HepG2 (cell line): Measurements from ENCODE around the gene DHRS12. TPM values are rescaled to one million over a fixed set of nuclear protein-coding genes. Genes with fewer than 3 reads are reported as not detected.
A peak's percentile ranks its signal among the peaks of the same experiment; 100 is the strongest.

Experiments used
- ATAC-seq: fragments of 200-7000 bp; cut with Tn5 transposase; 3 replicates; pipeline ENCODE4 v1.9.1; 2020; ENCODE audit warnings: mild to moderate bottlenecking, moderate library complexity
- BruUV-seq: library from RNA; stranded (reverse); fragments of 400-500 nt; replicated peaks from 2 replicates; lab custom pipeline; 2021; lab: Mats Ljungman, UMichigan
- CTCF ChIA-PET: fragments of 300-600 bp; formaldehyde crosslinking; extraction: SDS; loops from one replicate; lab custom pipeline; 2021; ENCODE audit warnings: low total read pairs, inconsistent platforms, low intra/inter-chr PET ratio; lab: Yijun Ruan, JAX
- POLR2A ChIA-PET: fragments of 350-600 bp; sonication (Branson Sonifier 250); formaldehyde crosslinking; loops from one replicate; lab custom pipeline; 2020; ENCODE audit warnings: antibody characterized with exemption, inconsistent platforms; lab: Yijun Ruan, JAX
- DNase-seq: peaks from one replicate; pipeline ENCODE4 v3.0.0-alpha.2; 2015; ENCODE audit warnings: low spot score
- FAIRE-seq: peaks from 3 replicates; lab custom pipeline; 2011; peaks lifted over from hg19 to GRCh38; lab: Jason Lieb, UNC
- H2AFZ ChIP-seq: one replicate; pipeline ENCODE4 v1.6.1; 2011; ENCODE audit warnings: low read length, inconsistent platforms
- H3K27ac ChIP-seq: fragments of 300-600 bp; 3 replicates; pipeline ENCODE4 v1.8.0; 2011; ENCODE audit warnings: mixed run types, mild to moderate bottlenecking, mixed read lengths, low read length, inconsistent platforms; ENCODE audit not compliant: insufficient read depth; ENCODE audit errors: extremely low read length
- H3K27me3 ChIP-seq, 2 experiments: fragments of 200-600 bp in 1 of 2; 2 replicates in 1 of 2; 3 replicates in 1 of 2; pipeline versions ENCODE4 v1.6.0 to v1.8.0; 2011; ENCODE audit warnings: low read length in 2 of 2, mild to moderate bottlenecking in 2 of 2, moderate library complexity in 2 of 2, inconsistent platforms in 1 of 2; ENCODE audit not compliant: insufficient read depth in 2 of 2, control insufficient read depth in 1 of 2
- H3K36me3 ChIP-seq, 2 experiments: fragments of 200-600 bp in 1 of 2; replicated peaks in 1 of 2; 2 replicates in 1 of 2; 3 replicates in 1 of 2; pipeline versions ENCODE4 v1.5.1 to v1.8.0; 2011; ENCODE audit warnings: low read length in 2 of 2, inconsistent platforms in 1 of 2; ENCODE audit not compliant: insufficient read depth in 2 of 2, control insufficient read depth in 1 of 2
- H3K4me1 ChIP-seq: 2 replicates; pipeline ENCODE4 v1.5.1; 2012; ENCODE audit warnings: low read length, inconsistent platforms; ENCODE audit not compliant: insufficient read depth
- H3K4me2 ChIP-seq: 2 replicates; pipeline ENCODE4 v1.6.0; 2011; ENCODE audit warnings: low read depth, low read length, inconsistent platforms
- H3K4me3 ChIP-seq, 3 experiments: fragments of 200-600 bp in 1 of 3; sonication (generic), shearing (Covaris generic) in 1 of 3; replicated peaks in 1 of 3; 2 replicates each; pipeline ENCODE4 v1.5.1; 2011 to 2016; ENCODE audit warnings: low read length in 3 of 3, inconsistent platforms in 2 of 3, low read depth in 2 of 3, mild to moderate bottlenecking in 2 of 3, control low read depth in 1 of 3, mixed read lengths in 1 of 3; ENCODE audit not compliant: insufficient read depth in 1 of 3
- H3K79me2 ChIP-seq: one replicate; pipeline ENCODE4 v1.6.1; 2011; ENCODE audit warnings: low read length, inconsistent platforms; ENCODE audit not compliant: insufficient read depth
- H3K9ac ChIP-seq: 2 replicates; pipeline ENCODE4 v1.6.0; 2011; ENCODE audit warnings: mild to moderate bottlenecking, low read depth, low read length, inconsistent platforms; ENCODE audit not compliant: insufficient read depth
- H3K9me3 ChIP-seq: 2 replicates; pipeline ENCODE4 v1.5.1; 2012; ENCODE audit warnings: mild to moderate bottlenecking, low read length
- H4K20me1 ChIP-seq: 2 replicates; pipeline ENCODE4 v1.6.0; 2011; ENCODE audit warnings: inconsistent platforms, mild to moderate bottlenecking, low read length, moderate library complexity; ENCODE audit not compliant: insufficient read depth
- JUN ChIP-seq: sonication (generic); formaldehyde crosslinking; IDR thresholded peaks from 2 replicates; pipeline ENCODE4 v1.4.0; 2020; ENCODE audit warnings: mild to moderate bottlenecking, missing genetic modification reagents
- KLF11 ChIP-seq: IDR thresholded peaks from 2 replicates; pipeline ENCODE4 v1.6.1; 2016; ENCODE audit warnings: missing compliant biosample characterization
- MED13 ChIP-seq: sonication (generic); formaldehyde crosslinking; IDR thresholded peaks from 2 replicates; pipeline ENCODE4 v1.5.0; 2020; ENCODE audit warnings: missing genetic modification reagents
- NKX3-1 ChIP-seq: sonication (generic); formaldehyde crosslinking; IDR thresholded peaks from 2 replicates; pipeline ENCODE4 v1.5.0; 2020; ENCODE audit warnings: missing genetic modification reagents
- SYNCRIP ChIP-seq: fragments of 200-400 bp; formaldehyde crosslinking; IDR thresholded peaks from 2 replicates; pipeline ENCODE4 v1.6.1; 2018; ENCODE audit warnings: mild to moderate bottlenecking, low read depth, low read length; ENCODE audit not compliant: insufficient read depth
- THAP11 ChIP-seq: IDR thresholded peaks from 2 replicates; pipeline ENCODE4 v1.6.1; 2016; ENCODE audit warnings: missing biosample characterization, missing genetic modification reagents
- ZNF280D ChIP-seq: sonication (generic); formaldehyde crosslinking; IDR thresholded peaks from 2 replicates; pipeline ENCODE4 v1.5.1; 2020; ENCODE audit warnings: mild to moderate bottlenecking, missing genetic modification reagents
- ZNF510 ChIP-seq: sonication (generic); formaldehyde crosslinking; IDR thresholded peaks from 2 replicates; pipeline ENCODE4 v1.4.0; 2020; ENCODE audit warnings: low read depth, mild to moderate bottlenecking, missing genetic modification reagents
- WGBS: methylation state at CpG from one replicate; pipeline ENCODE4 v1.1.6; 2017; ENCODE audit warnings: low lambda C conversion rate; 5-methylcytosine and 5-hydroxymethylcytosine counted together
- in situ Hi-C: cut with HindIII; loops from 2 replicates; pipeline ENCODE4 v1.10.0; 2017; ENCODE audit warnings: low pct_unique_long_range_greater_than_20kb; ENCODE audit not compliant: extremely low pct_ligation_motif_present
- intact Hi-C: fragments of 100-400 bp; cut with micrococcal nuclease; formaldehyde crosslinking; loops from one replicate; pipeline ENCODE4 v1.10.0; 2022; ENCODE audit not compliant: unreplicated experiment
- polyA plus RNA-seq, 8 experiments: library from polyadenylated mRNA; depleted of rRNA in 3 of 8; stranded (reverse) in 7 of 8; unstranded in 1 of 8; fragments of >200 nt; fragmentation: Illumina TruSeq in 4 of 8; extraction: Trizol in 4 of 8; gene quantifications; 2 replicates each; pipeline versions ENCODE4 v1.2.1 to v1.2.3, GENCODE V29; 2011 to 2016; ENCODE audit warnings: low read depth in 4 of 8, missing spikeins in 1 of 8, mixed read lengths in 1 of 8; ENCODE audit not compliant: insufficient read depth in 1 of 8
- total RNA-seq, 5 experiments: library from RNA; depleted of rRNA; stranded (reverse); fragments of >200 nt; fragmentation: Illumina TruSeq; extraction: Trizol; gene quantifications; 2 replicates each; pipeline ENCODE4 v1.2.3, GENCODE V29; 2016; ENCODE audit warnings: low read depth in 1 of 5
- TF ChIP-seq, protein P1 (sequence below): fragments of 450-650 bp; IDR thresholded peaks from 2 replicates; pipeline ENCODE4 v1.6.1; 2016
- TF ChIP-seq, protein P2 (sequence below): sonication (generic); formaldehyde crosslinking; IDR thresholded peaks from 2 replicates; pipeline ENCODE4 v1.9.0; 2021; ENCODE audit warnings: missing genetic modification reagents, borderline replicate concordance

DHRS12 gene
- total and polyA plus RNA-seq, 2 of the 13 experiments (the other 11 are each of a cell fraction or from before 2014, with no cell fraction given), result 7.2 to 8.4 TPM

DNA sequence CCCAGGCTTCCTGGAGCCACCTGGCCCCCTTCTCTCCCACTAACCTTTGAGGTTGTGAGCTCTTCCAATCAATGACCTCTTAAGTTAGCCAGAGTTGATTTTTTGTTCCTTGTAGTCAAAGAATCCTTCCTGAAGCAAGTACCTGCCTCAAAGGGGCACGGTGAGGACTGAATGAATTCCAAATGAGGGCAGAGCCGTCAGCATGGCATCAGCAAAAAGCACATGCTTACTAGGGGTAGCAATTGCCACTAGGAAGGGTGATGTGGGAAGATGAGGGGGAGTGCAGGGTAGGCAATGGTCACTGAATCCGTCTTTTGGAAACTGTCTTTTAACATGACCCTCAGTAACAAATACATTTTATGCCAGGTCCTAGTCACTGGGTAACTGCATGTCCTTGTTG is 15.6 kb upstream of the DHRS12 start:
- Histone ChIP-seq H3K36me3 (no peaks in the 10 kb centered on the region), H3K4me1 (peaks cover 14% of the 10 kb centered on the region), H3K79me2 (no peaks in the 10 kb centered on the region), H3K9ac (no peak overlapping the region), H3K4me3 (no peak overlapping the region), H2AFZ (no peak overlapping the region), H3K27ac (no peak overlapping the region), H3K4me2 (no peak overlapping the region), H4K20me1 (no peaks in the 10 kb centered on the region), H3K27me3 (no peaks in the 10 kb centered on the region), H3K9me3 (no peaks in the 10 kb centered on the region)
- ATAC-seq, result no peak
- CTCF ChIA-PET, result no interaction called here
- no peak for FAIRE-seq
- in situ Hi-C loops, result loop anchor here (10.0 kb wide), 1 partner anchor 305 kb away; the partner anchor contains the start of gene NEK5
- DNase-seq, result no peak
- TF ChIP-seq ZNF510 (CRISPR knock-in tag), result no peak
- TF ChIP-seq, protein P1, sequence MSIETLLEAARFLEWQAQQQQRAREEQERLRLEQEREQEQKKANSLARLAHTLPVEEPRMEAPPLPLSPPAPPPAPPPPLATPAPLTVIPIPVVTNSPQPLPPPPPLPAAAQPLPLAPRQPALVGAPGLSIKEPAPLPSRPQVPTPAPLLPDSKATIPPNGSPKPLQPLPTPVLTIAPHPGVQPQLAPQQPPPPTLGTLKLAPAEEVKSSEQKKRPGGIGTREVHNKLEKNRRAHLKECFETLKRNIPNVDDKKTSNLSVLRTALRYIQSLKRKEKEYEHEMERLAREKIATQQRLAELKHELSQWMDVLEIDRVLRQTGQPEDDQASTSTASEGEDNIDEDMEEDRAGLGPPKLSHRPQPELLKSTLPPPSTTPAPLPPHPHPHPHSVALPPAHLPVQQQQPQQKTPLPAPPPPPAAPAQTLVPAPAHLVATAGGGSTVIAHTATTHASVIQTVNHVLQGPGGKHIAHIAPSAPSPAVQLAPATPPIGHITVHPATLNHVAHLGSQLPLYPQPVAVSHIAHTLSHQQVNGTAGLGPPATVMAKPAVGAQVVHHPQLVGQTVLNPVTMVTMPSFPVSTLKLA, result peak; percentile 88
- BruUV-seq, result no TSS peak
- POLR2A ChIA-PET, result no interaction called here
- 78% methylated on average over 3 of the region's 3 CpGs for WGBS
- intact Hi-C loops, result no loop called here

DNA sequence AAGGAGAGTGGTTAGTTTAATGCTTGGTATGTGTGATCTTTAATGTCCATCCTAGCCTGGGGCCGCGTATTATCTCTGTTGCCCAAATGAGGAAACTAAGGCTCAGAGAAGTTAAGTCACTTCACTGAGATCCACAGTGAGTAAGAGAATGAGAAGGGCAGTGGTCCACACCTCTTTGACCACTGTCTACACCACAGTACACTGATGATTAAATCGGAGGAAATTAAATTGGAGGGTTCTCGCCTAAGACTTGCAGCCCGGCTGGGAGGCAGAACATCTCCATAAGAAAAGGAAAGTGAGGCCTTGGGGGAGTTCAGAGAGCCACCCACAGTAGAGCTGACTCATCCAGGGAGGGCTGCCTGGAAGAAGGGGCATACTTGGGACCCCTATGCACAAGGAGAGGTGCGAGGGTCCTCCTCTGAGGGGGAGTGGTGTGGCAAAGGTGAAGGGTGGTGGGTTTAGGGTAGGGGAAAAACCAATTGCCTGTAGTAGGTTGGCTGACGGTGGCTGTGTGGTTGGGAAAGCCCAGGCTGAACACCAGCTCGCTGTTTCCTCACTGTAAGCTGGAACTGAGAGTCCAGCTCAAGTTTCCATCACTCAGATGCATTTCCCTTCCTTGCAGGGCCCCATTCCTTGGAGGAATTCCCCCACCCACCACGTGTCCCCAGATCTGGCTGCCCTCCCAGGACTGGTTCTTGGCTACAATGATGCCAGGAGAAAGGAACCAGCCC is 15.0 kb upstream of the DHRS12 start:
- no peak for FAIRE-seq
- H3K4me3 ChIP-seq, result no peak overlapping the region
- intact Hi-C loops (no loop called here), in situ Hi-C loops (loop anchor here (10.0 kb wide), 1 partner anchor 306 kb away; the partner anchor contains the start of gene NEK5)
- peaks cover 14% of the 10 kb centered on the region for H3K4me1 ChIP-seq
- H3K9me3 ChIP-seq, result no peaks in the 10 kb centered on the region
- ChIA-PET CTCF (no interaction called here), POLR2A (no interaction called here)
- H3K27ac ChIP-seq, result no peak overlapping the region
- no peaks in the 10 kb centered on the region for H3K36me3 ChIP-seq
- H4K20me1 ChIP-seq, result no peaks in the 10 kb centered on the region
- DNase-seq, result no peak
- no peak for ATAC-seq
- H3K79me2 ChIP-seq, result no peaks in the 10 kb centered on the region
- no peak overlapping the region for H2AFZ ChIP-seq
- no peak overlapping the region for H3K9ac ChIP-seq
- WGBS, result 80% methylated on average over 8 of the region's 9 CpGs
- H3K27me3 ChIP-seq, result no peaks in the 10 kb centered on the region
- no peak overlapping the region for H3K4me2 ChIP-seq
- BruUV-seq, result no TSS peak
- TF ChIP-seq SYNCRIP, result no peak
- TF ChIP-seq MED13 (CRISPR knock-in tag), result no peak
- no peak for TF ChIP-seq THAP11
- TF ChIP-seq NKX3-1 (CRISPR knock-in tag), result no peak
- TF ChIP-seq, protein P2, sequence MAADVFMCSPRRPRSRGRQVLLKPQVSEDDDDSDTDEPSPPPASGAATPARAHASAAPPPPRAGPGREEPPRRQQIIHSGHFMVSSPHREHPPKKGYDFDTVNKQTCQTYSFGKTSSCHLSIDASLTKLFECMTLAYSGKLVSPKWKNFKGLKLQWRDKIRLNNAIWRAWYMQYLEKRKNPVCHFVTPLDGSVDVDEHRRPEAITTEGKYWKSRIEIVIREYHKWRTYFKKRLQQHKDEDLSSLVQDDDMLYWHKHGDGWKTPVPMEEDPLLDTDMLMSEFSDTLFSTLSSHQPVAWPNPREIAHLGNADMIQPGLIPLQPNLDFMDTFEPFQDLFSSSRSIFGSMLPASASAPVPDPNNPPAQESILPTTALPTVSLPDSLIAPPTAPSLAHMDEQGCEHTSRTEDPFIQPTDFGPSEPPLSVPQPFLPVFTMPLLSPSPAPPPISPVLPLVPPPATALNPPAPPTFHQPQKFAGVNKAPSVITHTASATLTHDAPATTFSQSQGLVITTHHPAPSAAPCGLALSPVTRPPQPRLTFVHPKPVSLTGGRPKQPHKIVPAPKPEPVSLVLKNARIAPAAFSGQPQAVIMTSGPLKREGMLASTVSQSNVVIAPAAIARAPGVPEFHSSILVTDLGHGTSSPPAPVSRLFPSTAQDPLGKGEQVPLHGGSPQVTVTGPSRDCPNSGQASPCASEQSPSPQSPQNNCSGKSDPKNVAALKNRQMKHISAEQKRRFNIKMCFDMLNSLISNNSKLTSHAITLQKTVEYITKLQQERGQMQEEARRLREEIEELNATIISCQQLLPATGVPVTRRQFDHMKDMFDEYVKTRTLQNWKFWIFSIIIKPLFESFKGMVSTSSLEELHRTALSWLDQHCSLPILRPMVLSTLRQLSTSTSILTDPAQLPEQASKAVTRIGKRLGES (CRISPR knock-in tag), result no peak
- TF ChIP-seq ZNF280D (CRISPR knock-in tag), result no peak
- TF ChIP-seq KLF11 (CRISPR knock-in tag), result no peak
- TF ChIP-seq JUN (CRISPR knock-in tag), result no peak
